ENCODE data around the gene MEIS2.

GRCh38 chr15:37087131-37087588 is 13.2 kb downstream of the MEIS2 start:
- TF ChIP-seq CTCF (IDR thresholded peaks at IDR 0.05) (no peak), POLR2A (IDR thresholded peaks at IDR 0.05) (no peak)

All from adrenal gland (tissue), 5 donors.